Neural progenitor cell (in vitro differentiated cells): Measurements from ENCODE around the gene KRTAP1-3. TPM values are rescaled to one million over a fixed set of nuclear protein-coding genes. Genes with fewer than 3 reads are reported as not detected.

Experiments
- DNase-seq: peaks from one replicate; pipeline ENCODE4 v3.0.0-alpha.2; 2016; ENCODE audit warnings: low spot score
- H2AFZ ChIP-seq: fragments of 200-600 bp; sonication (generic); replicated peaks from 2 replicates; pipeline ENCODE4 v1.6.1; 2016; ENCODE audit warnings: antibody characterized with exemption
- H3F3A ChIP-seq: fragments of 200-600 bp; sonication (generic); 2 replicates; pipeline ENCODE4 v1.6.1; 2016; ENCODE audit warnings: antibody characterized with exemption, low read depth
- H3K27ac ChIP-seq: fragments of 200-600 bp; sonication (generic); 2 replicates; pipeline ENCODE4 v1.5.1; 2016; ENCODE audit warnings: mild to moderate bottlenecking
- H3K27me3 ChIP-seq: fragments of 200-600 bp; sonication (generic); 2 replicates; pipeline ENCODE4 v1.6.1; 2016; ENCODE audit warnings: mild to moderate bottlenecking, moderate library complexity
- H3K36me3 ChIP-seq: fragments of 200-600 bp; sonication (generic); 2 replicates; pipeline ENCODE4 v1.5.1; 2016
- H3K4me1 ChIP-seq: fragments of 200-600 bp; sonication (generic); 2 replicates; pipeline ENCODE4 v1.6.1; 2016; ENCODE audit warnings: mixed run types
- H3K4me2 ChIP-seq: fragments of 200-600 bp; sonication (generic); 2 replicates; pipeline ENCODE4 v1.6.1; 2016
- H3K4me3 ChIP-seq: fragments of 200-600 bp; sonication (generic); 2 replicates; pipeline ENCODE4 v1.5.1; 2016
- H3K79me2 ChIP-seq: fragments of 200-600 bp; sonication (generic); 2 replicates; pipeline ENCODE4 v1.6.1; 2016; ENCODE audit warnings: low read depth
- H3K9ac ChIP-seq: fragments of 200-600 bp; sonication (generic); 2 replicates; pipeline ENCODE4 v1.6.1; 2016
- H3K9me3 ChIP-seq: fragments of 200-600 bp; sonication (generic); 2 replicates; pipeline ENCODE4 v1.5.1; 2016; ENCODE audit warnings: low read depth
- H4K20me1 ChIP-seq: fragments of 200-600 bp; sonication (generic); 2 replicates; pipeline ENCODE4 v1.6.1; 2016; ENCODE audit warnings: low read depth
- H3K27ac Mint-ChIP-seq: 3 replicates; pipeline ENCODE4 v1.8.0; 2021; ENCODE audit warnings: mixed read lengths
- H3K27me3 Mint-ChIP-seq: 2 replicates; pipeline ENCODE4 v1.8.0; 2022; ENCODE audit warnings: low read depth, mild to moderate bottlenecking, inconsistent platforms, moderate library complexity, mixed read lengths; ENCODE audit not compliant: insufficient read depth
- H3K36me3 Mint-ChIP-seq: 3 replicates; pipeline ENCODE4 v1.8.0; 2021; ENCODE audit warnings: mixed read lengths
- H3K4me1 Mint-ChIP-seq: 3 replicates; pipeline ENCODE4 v1.8.0; 2021; ENCODE audit warnings: mixed read lengths
- H3K4me3 Mint-ChIP-seq: 3 replicates; pipeline ENCODE4 v1.8.0; 2021; ENCODE audit warnings: mild to moderate bottlenecking, moderate library complexity, mixed read lengths
- H3K9me3 Mint-ChIP-seq: 3 replicates; pipeline ENCODE4 v1.8.0; 2020; ENCODE audit warnings: mixed read lengths
- CTCF ChIP-seq: fragments of 200-600 bp; sonication (generic); IDR thresholded peaks from 2 replicates; pipeline ENCODE4 v1.5.1; 2017; ENCODE audit warnings: antibody characterized with exemption, mild to moderate bottlenecking
- EZH2 ChIP-seq: fragments of 200-600 bp; sonication (generic); IDR thresholded peaks from 2 replicates; pipeline ENCODE4 v1.6.1; 2017; ENCODE audit warnings: antibody characterized with exemption, mild to moderate bottlenecking, moderate library complexity
- EZH2phosphoT487 ChIP-seq: fragments of 200-600 bp; sonication (generic); IDR thresholded peaks from 2 replicates; pipeline ENCODE4 v1.6.1; 2017; ENCODE audit warnings: antibody characterized with exemption
- total RNA-seq: library from RNA; depleted of rRNA; stranded (reverse); fragments of >200 nt; gene quantifications from 2 replicates; pipeline ENCODE4 v1.2.3, GENCODE V29; 2015; ENCODE audit warnings: low replicate concordance

The KRTAP1-3 gene
- total RNA-seq, 1 donor from 2014 or later, result not detected

- H3K27ac ChIP-seq, result no peak overlapping the region
- H3F3A ChIP-seq, result no peaks in the 10 kb centered on the region
- no peak for TF ChIP-seq CTCF
- TF ChIP-seq EZH2, result no peak
- TF ChIP-seq EZH2phosphoT487, result no peak
Observed at GRCh38 chr17:41064301-41064700, 29.6 kb upstream of the KRTAP1-3 start.

GRCh38 chr17:41063449-41063848 lies 28.8 kb upstream of the KRTAP1-3 start:
- Histone ChIP-seq H3K4me1 (no peaks in the 10 kb centered on the region), H3K9ac (no peak overlapping the region), H3K27me3 (no peaks in the 10 kb centered on the region), H3K4me2 (no peak overlapping the region), H3K79me2 (no peaks in the 10 kb centered on the region), H2AFZ (no peak overlapping the region), H4K20me1 (no peaks in the 10 kb centered on the region), H3K9me3 (no peaks in the 10 kb centered on the region), H3K36me3 (no peaks in the 10 kb centered on the region), H3K27ac (no peak overlapping the region), H3F3A (no peaks in the 10 kb centered on the region), H3K4me3 (no peak overlapping the region)
- H3K9me3 Mint-ChIP-seq, result no peaks in the 10 kb centered on the region
- TF ChIP-seq CTCF, result no peak
- no peak for TF ChIP-seq EZH2phosphoT487
- TF ChIP-seq EZH2, result no peak
- H3K27me3 Mint-ChIP-seq, result peaks cover 3% of the 10 kb centered on the region
- no peaks in the 10 kb centered on the region for H3K36me3 Mint-ChIP-seq
- peaks cover 10% of the 10 kb centered on the region for H3K4me1 Mint-ChIP-seq
- no peak overlapping the region for H3K4me3 Mint-ChIP-seq
- no peak for DNase-seq
- no peak overlapping the region for H3K27ac Mint-ChIP-seq

More at GRCh38 chr17:41064301-41064700, 29.6 kb upstream of the KRTAP1-3 start:
- Mint-ChIP-seq H3K4me3 (no peak overlapping the region), H3K27me3 (peaks cover 2% of the 10 kb centered on the region), H3K4me1 (peaks cover 5% of the 10 kb centered on the region), H3K9me3 (no peaks in the 10 kb centered on the region), H3K36me3 (no peaks in the 10 kb centered on the region), H3K27ac (no peak overlapping the region)
- Histone ChIP-seq H4K20me1 (no peaks in the 10 kb centered on the region), H3K4me1 (no peaks in the 10 kb centered on the region), H3K4me3 (no peak overlapping the region), H3K36me3 (no peaks in the 10 kb centered on the region), H2AFZ (no peak overlapping the region), H3K27me3 (no peaks in the 10 kb centered on the region), H3K9me3 (no peaks in the 10 kb centered on the region), H3K9ac (no peak overlapping the region), H3K79me2 (no peaks in the 10 kb centered on the region), H3K4me2 (no peak overlapping the region)
- DNase-seq, result no peak

DNA sequence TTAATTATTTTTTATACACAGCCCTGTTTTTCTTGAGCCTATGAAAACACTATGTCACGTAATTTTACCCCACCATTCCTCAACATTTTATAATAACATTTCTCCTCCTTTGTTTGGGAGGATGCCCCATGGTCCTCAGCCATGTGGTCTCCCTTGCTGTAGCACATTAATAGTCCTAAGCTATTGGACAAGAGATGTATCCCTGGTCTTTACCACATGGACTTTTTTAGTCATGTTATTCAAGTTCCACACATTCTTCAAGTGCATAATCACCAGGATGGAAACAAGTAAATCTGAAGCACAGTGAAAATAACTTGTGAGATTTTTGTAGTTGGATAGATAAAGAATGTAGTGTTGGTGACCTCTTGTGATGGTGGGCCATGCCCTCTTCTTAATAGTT lies 27.3 kb upstream of the KRTAP1-3 start:
- Histone ChIP-seq H2AFZ (no peak overlapping the region), H4K20me1 (no peaks in the 10 kb centered on the region), H3K27ac (no peak overlapping the region), H3K4me2 (no peak overlapping the region), H3K36me3 (no peaks in the 10 kb centered on the region), H3K4me1 (no peaks in the 10 kb centered on the region), H3K27me3 (no peaks in the 10 kb centered on the region), H3K4me3 (no peak overlapping the region), H3K9ac (no peak overlapping the region), H3K79me2 (no peaks in the 10 kb centered on the region), H3F3A (no peaks in the 10 kb centered on the region), H3K9me3 (no peaks in the 10 kb centered on the region)
- Mint-ChIP-seq H3K36me3 (no peaks in the 10 kb centered on the region), H3K9me3 (no peaks in the 10 kb centered on the region), H3K4me1 (peaks cover 10% of the 10 kb centered on the region), H3K27ac (no peak overlapping the region), H3K4me3 (no peak overlapping the region), H3K27me3 (peaks cover 3% of the 10 kb centered on the region)
- no peak for DNase-seq
- TF ChIP-seq EZH2, result no peak
- TF ChIP-seq EZH2phosphoT487, result no peak
- TF ChIP-seq CTCF, result no peak
